Liver (tissue), 3 donors: ENCODE results near the gene TAF4.

Experiments
- GABPA ChIP-seq, 2 donors: IDR thresholded peaks in 1 of 2; conservative IDR thresholded peaks in 1 of 2; 2 replicates each; pipeline ENCODE4 v1.6.1; 2016; ENCODE audit warnings: antibody characterized with exemption in 2 of 2, mild to moderate bottlenecking in 1 of 2, moderate library complexity in 1 of 2
- TF ChIP-seq, protein P1 (sequence below): fragments of 150-350 bp; IDR thresholded peaks from 2 replicates; pipeline ENCODE4 v1.5.1; 2017; ENCODE audit warnings: improper control_type of control experiment, low read depth, low read length; ENCODE audit not compliant: missing input control
- donor health status: healthy.
- donor health status: healthy.

- TF ChIP-seq, protein P1, sequence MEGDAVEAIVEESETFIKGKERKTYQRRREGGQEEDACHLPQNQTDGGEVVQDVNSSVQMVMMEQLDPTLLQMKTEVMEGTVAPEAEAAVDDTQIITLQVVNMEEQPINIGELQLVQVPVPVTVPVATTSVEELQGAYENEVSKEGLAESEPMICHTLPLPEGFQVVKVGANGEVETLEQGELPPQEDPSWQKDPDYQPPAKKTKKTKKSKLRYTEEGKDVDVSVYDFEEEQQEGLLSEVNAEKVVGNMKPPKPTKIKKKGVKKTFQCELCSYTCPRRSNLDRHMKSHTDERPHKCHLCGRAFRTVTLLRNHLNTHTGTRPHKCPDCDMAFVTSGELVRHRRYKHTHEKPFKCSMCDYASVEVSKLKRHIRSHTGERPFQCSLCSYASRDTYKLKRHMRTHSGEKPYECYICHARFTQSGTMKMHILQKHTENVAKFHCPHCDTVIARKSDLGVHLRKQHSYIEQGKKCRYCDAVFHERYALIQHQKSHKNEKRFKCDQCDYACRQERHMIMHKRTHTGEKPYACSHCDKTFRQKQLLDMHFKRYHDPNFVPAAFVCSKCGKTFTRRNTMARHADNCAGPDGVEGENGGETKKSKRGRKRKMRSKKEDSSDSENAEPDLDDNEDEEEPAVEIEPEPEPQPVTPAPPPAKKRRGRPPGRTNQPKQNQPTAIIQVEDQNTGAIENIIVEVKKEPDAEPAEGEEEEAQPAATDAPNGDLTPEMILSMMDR: no peak
- no peak for TF ChIP-seq GABPA (IDR thresholded peaks at IDR 0.05 in 1 of 2, conservative IDR thresholded peaks at IDR 0.05 in 1 of 2)
Observed at GRCh38 chr20:61964675-61965605, 100.7 kb downstream of the TAF4 start.
